Panc1 (cell line): ENCODE results near the gene ING4. TPM values are rescaled to one million over a fixed set of nuclear protein-coding genes. Genes with fewer than 3 reads are reported as not detected.

ENCODE experiments used
- ATAC-seq: fragments of 200-7000 bp; cut with Tn5 transposase; 2 replicates; pipeline ENCODE4 v1.9.1; 2020; ENCODE audit warnings: mild to moderate bottlenecking, moderate library complexity
- BruUV-seq: library from RNA; stranded (reverse); fragments of 400-500 nt; replicated peaks from 2 replicates; lab custom pipeline; 2021; lab: Mats Ljungman, UMichigan
- CTCF ChIA-PET: fragments of 300-600 bp; sonication (Branson Sonifier 250); formaldehyde crosslinking; loops from one replicate; lab custom pipeline; 2022; ENCODE audit warnings: antibody characterized with exemption; lab: Charles Lee
- POLR2A ChIA-PET: fragments of 300-600 bp; sonication (Branson Sonifier 250); formaldehyde crosslinking; loops from one replicate; lab custom pipeline; 2022; ENCODE audit warnings: antibody characterized with exemption; lab: Charles Lee
- DNase-seq: peaks from one replicate; pipeline ENCODE4 v3.0.0-alpha.2; 2010; ENCODE audit warnings: low read depth, low spot score
- H3K27ac ChIP-seq: 2 replicates; pipeline ENCODE4 v1.5.1; 2011; ENCODE audit warnings: mild to moderate bottlenecking, low read length, inconsistent platforms
- H3K27me3 ChIP-seq: fragments of 200-500 bp; sonication (Bioruptor generic); 2 replicates; pipeline ENCODE4 v1.6.0; 2014; ENCODE audit warnings: low read length, inconsistent platforms; ENCODE audit not compliant: control insufficient read depth, insufficient read depth
- H3K36me3 ChIP-seq: fragments of 200-500 bp; sonication (Bioruptor generic); 2 replicates; pipeline ENCODE4 v1.5.1; 2014; ENCODE audit warnings: inconsistent platforms, mild to moderate bottlenecking, low read length, moderate library complexity; ENCODE audit not compliant: control insufficient read depth, insufficient read depth
- H3K4me1 ChIP-seq: 2 replicates; pipeline ENCODE4 v1.5.1; 2011; ENCODE audit warnings: inconsistent platforms, mild to moderate bottlenecking, low read length, moderate library complexity; ENCODE audit not compliant: control insufficient read depth, insufficient read depth
- H3K4me3 ChIP-seq, 2 experiments: 2 replicates each; pipeline ENCODE4 v1.5.1; 2011 to 2012; ENCODE audit warnings: low read depth in 2 of 2, low read length in 2 of 2, mild to moderate bottlenecking in 2 of 2, inconsistent platforms in 1 of 2, moderate library complexity in 1 of 2
- H3K9me3 ChIP-seq: fragments of 200-500 bp; sonication (Bioruptor generic); 2 replicates; pipeline ENCODE4 v1.5.1; 2014; ENCODE audit warnings: low read depth, mild to moderate bottlenecking, inconsistent platforms, low read length, moderate library complexity; ENCODE audit not compliant: control insufficient read depth, insufficient read depth
- CTCF ChIP-seq: fragments of 450-650 bp; IDR thresholded peaks from 2 replicates; pipeline ENCODE4 v1.5.1; 2017; ENCODE audit warnings: mild to moderate bottlenecking
- POLR2AphosphoS5 ChIP-seq: IDR thresholded peaks from 2 replicates; pipeline ENCODE4 v1.6.1; 2012; ENCODE audit warnings: mild to moderate bottlenecking, low read depth, low read length, moderate library complexity
- SIN3A ChIP-seq: IDR thresholded peaks from 2 replicates; pipeline ENCODE4 v1.6.1; 2012; ENCODE audit warnings: low read depth, mild to moderate bottlenecking, low read length, moderate library complexity, borderline replicate concordance; ENCODE audit not compliant: insufficient read depth
- TCF7L2 ChIP-seq: IDR thresholded peaks from 2 replicates; pipeline ENCODE4 v1.6.1; 2011; ENCODE audit warnings: mild to moderate bottlenecking, low read depth, low read length, inconsistent platforms
- in situ Hi-C: cut with HindIII; loops from 2 replicates; pipeline ENCODE4 v1.10.0; 2016; ENCODE audit warnings: low sequenced_read_pairs, low pct_unique_long_range_greater_than_20kb
- intact Hi-C: fragments of 100-400 bp; cut with micrococcal nuclease; formaldehyde crosslinking; loops from one replicate; pipeline ENCODE4 v1.10.0; 2022; ENCODE audit not compliant: unreplicated experiment
- total RNA-seq: library from RNA; stranded (reverse); gene quantifications from one replicate; pipeline ENCODE4 v1.2.1, GENCODE V29; 2021; ENCODE audit not compliant: unreplicated experiment
- TF ChIP-seq, protein P1 (sequence below), 2 experiments: IDR thresholded peaks; 2 replicates each; pipeline ENCODE4 v1.6.1; 2011 to 2012; ENCODE audit warnings: low read depth in 2 of 2, control low read depth in 1 of 2, low read length in 1 of 2, mild to moderate bottlenecking in 1 of 2, moderate library complexity in 1 of 2; ENCODE audit not compliant: insufficient read depth in 1 of 2

The ING4 gene
- total RNA-seq, 1 experiment from 2014 or later, result 11.4 TPM

- Histone ChIP-seq H3K27ac (no peak overlapping the region), H3K4me1 (peaks cover 4% of the 10 kb centered on the region), H3K36me3 (no peaks in the 10 kb centered on the region), H3K9me3 (no peaks in the 10 kb centered on the region), H3K4me3 (no peak overlapping the region), H3K27me3 (no peaks in the 10 kb centered on the region)
- ATAC-seq, result no peak
- intact Hi-C loops (loop anchor here (2.0 kb wide), 1 partner anchor 83 kb away; no protein-coding TSS in a partner anchor), in situ Hi-C loops (no loop called here)
- no peak for DNase-seq
- no TSS peak for BruUV-seq
- POLR2A ChIA-PET, result no interaction called here
- TF ChIP-seq TCF7L2 (no peak), POLR2AphosphoS5 (no peak), SIN3A (no peak), CTCF (no peak)
- TF ChIP-seq, protein P1, sequence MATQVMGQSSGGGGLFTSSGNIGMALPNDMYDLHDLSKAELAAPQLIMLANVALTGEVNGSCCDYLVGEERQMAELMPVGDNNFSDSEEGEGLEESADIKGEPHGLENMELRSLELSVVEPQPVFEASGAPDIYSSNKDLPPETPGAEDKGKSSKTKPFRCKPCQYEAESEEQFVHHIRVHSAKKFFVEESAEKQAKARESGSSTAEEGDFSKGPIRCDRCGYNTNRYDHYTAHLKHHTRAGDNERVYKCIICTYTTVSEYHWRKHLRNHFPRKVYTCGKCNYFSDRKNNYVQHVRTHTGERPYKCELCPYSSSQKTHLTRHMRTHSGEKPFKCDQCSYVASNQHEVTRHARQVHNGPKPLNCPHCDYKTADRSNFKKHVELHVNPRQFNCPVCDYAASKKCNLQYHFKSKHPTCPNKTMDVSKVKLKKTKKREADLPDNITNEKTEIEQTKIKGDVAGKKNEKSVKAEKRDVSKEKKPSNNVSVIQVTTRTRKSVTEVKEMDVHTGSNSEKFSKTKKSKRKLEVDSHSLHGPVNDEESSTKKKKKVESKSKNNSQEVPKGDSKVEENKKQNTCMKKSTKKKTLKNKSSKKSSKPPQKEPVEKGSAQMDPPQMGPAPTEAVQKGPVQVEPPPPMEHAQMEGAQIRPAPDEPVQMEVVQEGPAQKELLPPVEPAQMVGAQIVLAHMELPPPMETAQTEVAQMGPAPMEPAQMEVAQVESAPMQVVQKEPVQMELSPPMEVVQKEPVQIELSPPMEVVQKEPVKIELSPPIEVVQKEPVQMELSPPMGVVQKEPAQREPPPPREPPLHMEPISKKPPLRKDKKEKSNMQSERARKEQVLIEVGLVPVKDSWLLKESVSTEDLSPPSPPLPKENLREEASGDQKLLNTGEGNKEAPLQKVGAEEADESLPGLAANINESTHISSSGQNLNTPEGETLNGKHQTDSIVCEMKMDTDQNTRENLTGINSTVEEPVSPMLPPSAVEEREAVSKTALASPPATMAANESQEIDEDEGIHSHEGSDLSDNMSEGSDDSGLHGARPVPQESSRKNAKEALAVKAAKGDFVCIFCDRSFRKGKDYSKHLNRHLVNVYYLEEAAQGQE (IDR thresholded peaks at IDR 0.05; ENCODE audit: insufficient read depth in 1 of 2, low read depth in 2 of 2, low read length in 1 of 2), result no peak
- CTCF ChIA-PET, result no interaction called here
Measured at GRCh38 chr12:6615802-6616201, 47.1 kb downstream of the ING4 start.

GRCh38 chr12:6614513-6615172 is 48.3 kb downstream of the ING4 start:
- DNase-seq (no peak), ATAC-seq (no peak)
- ChIA-PET CTCF (no interaction called here), POLR2A (interaction anchor here (0.6 kb wide), 1 partner anchor 69 kb away, joined by 3 read pairs; no protein-coding TSS in a partner anchor)
- Histone ChIP-seq H3K27ac (peak overlapping the region; percentile 39; the same call in 1 of the 2 replicates), H3K4me3 (no peak overlapping the region), H3K36me3 (no peaks in the 10 kb centered on the region), H3K27me3 (no peaks in the 10 kb centered on the region), H3K4me1 (peaks cover 4% of the 10 kb centered on the region), H3K9me3 (no peaks in the 10 kb centered on the region)
- intact Hi-C loops (no loop called here), in situ Hi-C loops (no loop called here)
- TF ChIP-seq, protein P1 (IDR thresholded peaks at IDR 0.05; ENCODE audit: insufficient read depth in 1 of 2, low read depth in 2 of 2, low read length in 1 of 2), result no peak
- TF ChIP-seq TCF7L2, result no peak
- TF ChIP-seq POLR2AphosphoS5, result no peak
- TF ChIP-seq SIN3A, result no peak
- TF ChIP-seq CTCF, result no peak
- no TSS peak for BruUV-seq
